PC-9 (cell line): Measurements from ENCODE around the gene PNMA6F. TPM values are rescaled to one million over a fixed set of nuclear protein-coding genes. Genes with fewer than 3 reads are reported as not detected.
"Not testable (repeated sequence)": the region's sequence is repeated elsewhere in the genome, so short reads cannot be mapped to it uniquely, and the experiment has no call there.

ENCODE experiments used
- BruUV-seq: library from RNA; stranded (reverse); fragments of 400-500 nt; replicated peaks from 2 replicates; lab custom pipeline; 2021; lab: Mats Ljungman, UMichigan
- CTCF ChIA-PET: fragments of 300-600 bp; sonication (Branson Sonifier 250); formaldehyde crosslinking; loops from one replicate; lab custom pipeline; 2022; ENCODE audit warnings: antibody characterized with exemption; lab: Charles Lee
- POLR2A ChIA-PET: fragments of 300-600 bp; sonication (Branson Sonifier 250); formaldehyde crosslinking; loops from one replicate; lab custom pipeline; 2022; ENCODE audit warnings: antibody characterized with exemption; ENCODE audit not compliant: unreplicated experiment; lab: Charles Lee
- DNase-seq, 2 experiments: peaks; one replicate each; pipeline versions ENCODE4 v3.0.0 to v3.0.0-alpha.2; 2015 to 2022; ENCODE audit warnings: mixed read lengths in 1 of 2
- H2AFZ ChIP-seq: fragments of 200-600 bp; sonication (generic); 2 replicates; pipeline ENCODE4 v1.8.1; 2017; ENCODE audit warnings: antibody characterized with exemption
- H3F3A ChIP-seq: fragments of 200-600 bp; sonication (generic); 2 replicates; pipeline ENCODE4 v1.8.1; 2017; ENCODE audit warnings: antibody characterized with exemption, mild to moderate bottlenecking, low read depth; ENCODE audit not compliant: insufficient read depth
- H3K27ac ChIP-seq: fragments of 200-600 bp; sonication (generic); 2 replicates; pipeline ENCODE4 v1.6.1; 2016; ENCODE audit warnings: mixed run types
- H3K27me3 ChIP-seq: fragments of 200-600 bp; sonication (generic); 2 replicates; pipeline ENCODE4 v1.6.1; 2016; ENCODE audit warnings: low read depth, mixed run types; ENCODE audit not compliant: insufficient read depth
- H3K36me3 ChIP-seq: fragments of 200-600 bp; sonication (generic); 2 replicates; pipeline ENCODE4 v1.6.1; 2016; ENCODE audit warnings: low read depth, mixed run types
- H3K4me1 ChIP-seq: fragments of 200-600 bp; sonication (generic); replicated peaks from 2 replicates; pipeline ENCODE4 v1.6.1; 2016; ENCODE audit warnings: mixed run types; ENCODE audit not compliant: insufficient read depth
- H3K4me2 ChIP-seq: fragments of 200-600 bp; sonication (generic); 2 replicates; pipeline ENCODE4 v1.6.1; 2017; ENCODE audit warnings: mixed run types
- H3K4me3 ChIP-seq: fragments of 200-600 bp; sonication (generic); 2 replicates; pipeline ENCODE4 v1.6.1; 2016; ENCODE audit warnings: mixed run types
- H3K79me2 ChIP-seq: fragments of 200-600 bp; sonication (generic); 2 replicates; pipeline ENCODE4 v1.6.1; 2017; ENCODE audit warnings: low read depth, mixed run types
- H3K9me2 ChIP-seq: fragments of 200-600 bp; sonication (generic); 2 replicates; pipeline ENCODE4 v1.8.1; 2017; ENCODE audit warnings: mild to moderate bottlenecking; ENCODE audit not compliant: insufficient read depth
- H3K9me3 ChIP-seq: fragments of 200-600 bp; sonication (generic); 2 replicates; pipeline ENCODE4 v1.8.1; 2016; ENCODE audit warnings: low read depth; ENCODE audit not compliant: insufficient read depth
- H4K20me1 ChIP-seq: fragments of 200-600 bp; sonication (generic); 2 replicates; pipeline ENCODE4 v1.8.1; 2017; ENCODE audit not compliant: insufficient read depth
- CTCF ChIP-seq: fragments of 200-600 bp; sonication (generic); conservative IDR thresholded peaks from 2 replicates; pipeline ENCODE4 v1.6.1; 2017; ENCODE audit warnings: mixed run types, antibody characterized with exemption, mild to moderate bottlenecking, moderate library complexity
- EZH2 ChIP-seq: fragments of 200-600 bp; sonication (generic); IDR thresholded peaks from 2 replicates; pipeline ENCODE4 v1.8.0; 2017; ENCODE audit warnings: antibody characterized with exemption, low read depth
- intact Hi-C: fragments of 100-400 bp; cut with micrococcal nuclease; formaldehyde crosslinking; loops from one replicate; pipeline ENCODE4 v1.10.0; 2022; ENCODE audit not compliant: unreplicated experiment
- total RNA-seq: library from RNA; stranded (reverse); gene quantifications from 2 replicates; pipeline ENCODE4 v1.2.3, GENCODE V29; 2021

Gene PNMA6F
- total RNA-seq, 1 experiment from 2014 or later = not detected

GRCh38 chrX:153297376-153297775, 24.2 kb downstream of the PNMA6F start:
- no peaks in the 10 kb centered on the region for H4K20me1 ChIP-seq
- H3K4me1 ChIP-seq = no peaks in the 10 kb centered on the region
- no peaks in the 10 kb centered on the region for H3F3A ChIP-seq
- H3K27ac ChIP-seq = no peak overlapping the region
- POLR2A ChIA-PET = no interaction called here
- H3K4me3 ChIP-seq = no peak overlapping the region
- no peak for TF ChIP-seq EZH2
- no peak for TF ChIP-seq CTCF
- no peak overlapping the region for H3K4me2 ChIP-seq
- H2AFZ ChIP-seq = no peak overlapping the region
- no peak for DNase-seq
- intact Hi-C loops = no loop called here
- H3K9me3 ChIP-seq = no peaks in the 10 kb centered on the region
- H3K9me2 ChIP-seq = no peaks in the 10 kb centered on the region
- no TSS peak for BruUV-seq
- no peaks in the 10 kb centered on the region for H3K36me3 ChIP-seq
- CTCF ChIA-PET = no interaction called here
- peaks cover 36% of the 10 kb centered on the region for H3K27me3 ChIP-seq
- no peaks in the 10 kb centered on the region for H3K79me2 ChIP-seq

GRCh38 chrX:153293485-153294071, 28.0 kb downstream of the PNMA6F start:
- H3K4me3 ChIP-seq, POLR2A ChIA-PET: not testable (repeated sequence)
- peaks cover 26% of the 10 kb centered on the region for H3K27me3 ChIP-seq

GRCh38 chrX:153288807-153289206, 32.8 kb downstream of the PNMA6F start:
- POLR2A ChIA-PET, H4K20me1 ChIP-seq, H3K4me2 ChIP-seq, CTCF ChIA-PET, BruUV-seq, DNase-seq, H3K36me3 ChIP-seq, H3K9me3 ChIP-seq, H3K27me3 ChIP-seq, H3K79me2 ChIP-seq, H3F3A ChIP-seq, H3K27ac ChIP-seq, H3K9me2 ChIP-seq, H2AFZ ChIP-seq, H3K4me3 ChIP-seq, intact Hi-C loops, H3K4me1 ChIP-seq: not testable (repeated sequence)

More at GRCh38 chrX:153293485-153294071, 28.0 kb downstream of the PNMA6F start:
- H3F3A ChIP-seq, H3K79me2 ChIP-seq, H3K4me2 ChIP-seq, DNase-seq, H3K27ac ChIP-seq, H4K20me1 ChIP-seq, H3K4me1 ChIP-seq, H2AFZ ChIP-seq, H3K36me3 ChIP-seq, H3K9me2 ChIP-seq, CTCF ChIA-PET, intact Hi-C loops, BruUV-seq, H3K9me3 ChIP-seq: not testable (repeated sequence)

- H3K36me3 ChIP-seq, H3K9me2 ChIP-seq, H3K9me3 ChIP-seq, H3K27ac ChIP-seq, H3K4me3 ChIP-seq, H3K27me3 ChIP-seq, H3K79me2 ChIP-seq, H3F3A ChIP-seq, H4K20me1 ChIP-seq, DNase-seq, BruUV-seq, H3K4me2 ChIP-seq, H2AFZ ChIP-seq, intact Hi-C loops, CTCF ChIA-PET, H3K4me1 ChIP-seq, POLR2A ChIA-PET: not testable (repeated sequence)
Observed at GRCh38 chrX:153285678-153286077, 35.9 kb downstream of the PNMA6F start.

- H3F3A ChIP-seq, DNase-seq, H3K27ac ChIP-seq, H4K20me1 ChIP-seq, POLR2A ChIA-PET, H3K4me2 ChIP-seq, H3K9me3 ChIP-seq, H3K9me2 ChIP-seq, CTCF ChIA-PET, BruUV-seq, H3K4me3 ChIP-seq, H3K36me3 ChIP-seq, H3K4me1 ChIP-seq, H2AFZ ChIP-seq, H3K27me3 ChIP-seq, H3K79me2 ChIP-seq, intact Hi-C loops: not testable (repeated sequence)
Observed at GRCh38 chrX:153283982-153284381, 37.6 kb downstream of the PNMA6F start.

GRCh38 chrX:153281784-153282183, 39.8 kb downstream of the PNMA6F start:
- H3K79me2 ChIP-seq, BruUV-seq, H4K20me1 ChIP-seq, intact Hi-C loops, H3K9me3 ChIP-seq, H3K27me3 ChIP-seq, H3F3A ChIP-seq, H3K9me2 ChIP-seq, POLR2A ChIA-PET, H3K4me1 ChIP-seq, H2AFZ ChIP-seq, H3K4me3 ChIP-seq, H3K27ac ChIP-seq, H3K36me3 ChIP-seq, DNase-seq, H3K4me2 ChIP-seq, CTCF ChIA-PET: not testable (repeated sequence)

- H3F3A ChIP-seq, H3K9me3 ChIP-seq, BruUV-seq, H3K27ac ChIP-seq, DNase-seq, H3K27me3 ChIP-seq, H3K79me2 ChIP-seq, POLR2A ChIA-PET, H3K4me1 ChIP-seq, H3K4me3 ChIP-seq, H4K20me1 ChIP-seq, H2AFZ ChIP-seq, CTCF ChIA-PET, intact Hi-C loops, H3K9me2 ChIP-seq, H3K36me3 ChIP-seq, H3K4me2 ChIP-seq: not testable (repeated sequence)
Observed at GRCh38 chrX:153279304-153279703, 42.3 kb downstream of the PNMA6F start.
